HG03378 (cell line): Measurements from ENCODE around the gene ELMO1.
A peak's percentile ranks its signal among the peaks of the same experiment; 100 is the strongest.

Experiments used
- ATAC-seq: cut with Tn5 transposase; IDR thresholded peaks from one replicate; pipeline ENCODE4 v1.9.1; 2021; ENCODE audit warnings: mild to moderate bottlenecking, moderate library complexity; ENCODE audit not compliant: unreplicated experiment

The ELMO1 gene

DNA sequence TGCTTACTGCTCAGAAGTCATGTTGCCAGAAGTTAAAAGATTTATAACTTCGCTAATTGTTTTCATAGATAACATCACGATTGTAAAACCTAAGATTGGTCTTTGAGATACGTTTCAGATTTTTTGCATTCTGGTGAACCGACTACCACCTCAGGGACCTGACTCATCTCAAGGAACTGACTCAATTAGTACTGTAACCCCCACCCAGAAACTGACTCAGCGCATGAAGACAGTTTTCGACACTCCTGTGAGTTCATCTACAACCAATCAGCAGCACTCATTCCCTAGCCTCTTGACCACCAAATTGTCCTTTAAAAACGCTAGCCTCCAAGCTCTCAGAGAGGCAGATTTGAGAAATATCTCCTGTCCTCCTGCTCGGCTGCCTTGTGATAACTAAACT lies 72.3 kb downstream of the ELMO1 start:
- no peak for ATAC-seq

DNA sequence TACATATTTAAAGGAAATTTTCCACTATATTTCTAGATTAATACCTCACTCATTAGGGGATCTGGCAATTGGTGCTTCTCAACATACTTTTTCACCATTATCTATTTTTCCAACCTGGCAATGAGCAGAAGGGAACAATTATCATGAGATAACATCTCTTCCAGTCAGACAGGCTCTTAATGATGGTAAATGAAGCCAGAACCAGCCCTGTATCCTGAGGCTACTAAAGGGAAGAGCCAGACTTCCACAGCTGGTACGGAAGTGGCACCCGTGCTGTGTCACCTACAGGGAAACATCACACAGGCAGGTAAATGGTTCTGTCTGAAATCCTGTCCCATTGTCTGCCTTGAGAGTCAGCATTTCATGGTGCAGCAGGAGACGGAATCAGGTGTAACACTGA lies 75.9 kb downstream of the ELMO1 start:
- no peak for ATAC-seq

DNA sequence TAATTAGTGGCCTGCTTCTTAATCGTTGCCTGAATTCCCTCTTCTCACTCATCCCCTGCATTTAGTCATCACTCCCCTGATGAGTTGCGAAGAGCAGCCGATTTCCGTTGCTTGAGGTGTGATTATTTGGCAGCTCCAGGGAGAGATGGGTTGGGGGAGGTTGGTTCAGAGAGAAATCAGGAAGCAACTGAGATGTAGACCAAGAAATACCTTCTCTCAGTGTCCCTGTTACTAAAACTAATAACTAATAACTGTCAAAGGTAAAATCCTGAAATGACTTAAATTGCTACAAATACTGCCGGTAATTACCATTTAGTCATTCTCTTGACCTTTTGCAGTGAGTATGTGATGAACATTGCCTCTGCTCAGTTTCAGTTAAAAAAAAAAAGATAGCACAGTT lies 76.9 kb downstream of the ELMO1 start:
- ATAC-seq: no peak

DNA sequence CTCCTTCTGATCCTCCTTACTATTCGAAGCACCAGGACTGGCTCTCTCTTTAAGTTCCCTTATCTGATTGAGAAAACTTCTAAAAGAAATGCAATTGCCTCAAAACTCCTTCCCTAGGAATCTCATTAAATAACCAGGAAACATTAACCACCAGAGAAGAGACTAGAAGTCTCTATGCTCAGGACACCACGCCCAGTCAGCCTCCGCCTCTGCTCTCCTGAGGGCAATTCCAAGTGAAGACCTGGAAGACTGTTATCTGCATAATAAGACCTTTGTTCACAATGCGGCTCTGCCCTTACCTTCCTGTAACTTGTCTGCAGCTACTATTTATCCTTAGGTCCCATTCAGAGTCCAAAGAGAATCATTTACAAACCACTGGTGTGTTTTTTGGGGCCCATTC lies 78.8 kb downstream of the ELMO1 start:
- no peak for ATAC-seq

DNA sequence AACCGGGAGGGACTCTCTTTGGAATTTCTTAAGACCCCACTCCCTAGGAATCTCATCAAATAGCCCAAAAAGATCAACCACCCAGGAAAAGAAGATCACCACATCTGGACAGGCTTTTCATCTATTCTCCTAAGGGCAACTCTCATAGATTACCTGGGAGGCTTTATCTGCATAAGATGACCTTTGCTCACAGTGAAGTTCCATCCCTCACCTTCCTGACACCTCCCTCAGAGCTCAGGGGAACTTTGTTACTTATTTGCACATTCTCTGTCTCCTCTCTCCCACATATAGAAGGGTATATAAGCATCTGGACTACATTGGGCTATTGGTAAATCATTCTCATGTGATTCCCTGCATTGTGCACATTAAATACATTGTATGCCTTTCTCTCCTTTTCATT lies 80.1 kb downstream of the ELMO1 start:
- ATAC-seq: no peak

DNA sequence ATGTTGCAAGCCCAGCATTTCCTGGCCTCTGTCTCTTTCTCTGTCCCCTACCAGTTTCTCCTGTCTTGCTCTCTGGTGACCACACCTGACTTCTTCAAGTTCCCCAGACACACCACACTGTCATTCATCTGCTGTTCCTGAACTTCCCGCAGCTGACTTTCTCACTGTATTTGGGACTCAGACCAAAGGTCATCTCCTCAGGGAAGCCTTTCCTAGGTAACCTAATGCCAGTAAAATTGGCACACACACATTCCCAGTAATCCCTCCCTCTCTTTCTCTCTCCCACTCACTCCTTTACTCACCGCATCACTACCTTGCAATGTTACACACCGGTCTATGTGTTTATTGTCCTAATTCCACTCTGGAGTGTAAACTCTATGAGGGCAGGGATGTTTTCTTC lies 81.7 kb downstream of the ELMO1 start:
- ATAC-seq: no peak

DNA sequence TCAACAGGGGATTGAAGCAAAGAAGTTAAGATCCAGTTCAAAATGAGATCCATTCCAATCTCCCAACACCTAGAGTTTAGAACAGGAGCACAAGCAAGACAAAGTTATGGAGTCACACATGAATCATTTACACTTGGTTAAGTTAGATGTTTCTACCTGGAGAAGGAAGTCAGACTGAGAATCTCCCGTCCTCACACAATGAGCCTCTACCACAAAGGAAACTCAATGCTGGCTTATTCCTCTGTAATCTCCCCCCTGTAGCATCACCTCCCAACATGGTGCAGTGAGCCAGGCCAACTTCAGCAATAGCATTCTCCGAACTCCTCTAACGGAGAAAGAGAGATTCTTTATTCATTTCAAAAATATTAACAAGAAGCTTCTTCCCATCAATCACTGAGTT lies 82.2 kb downstream of the ELMO1 start:
- no peak for ATAC-seq

DNA sequence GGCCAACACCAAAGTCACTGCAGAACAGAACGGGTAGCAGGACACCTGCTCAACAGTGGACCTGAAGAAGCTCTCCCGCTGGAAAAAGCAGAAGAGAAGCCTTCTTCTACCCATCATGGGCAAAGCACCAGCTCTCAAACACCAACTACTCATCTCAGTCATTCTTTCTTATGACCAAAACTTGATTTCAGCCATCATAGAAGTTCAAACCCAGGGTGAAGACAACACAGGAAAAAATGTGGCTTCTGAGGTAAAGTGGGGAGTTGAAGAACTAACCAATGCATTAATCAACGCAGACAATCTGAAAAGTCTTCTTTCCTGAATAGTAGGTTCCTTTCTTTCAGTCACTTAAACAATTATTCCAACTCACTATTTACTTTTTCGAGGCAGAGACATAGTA lies 83.3 kb downstream of the ELMO1 start:
- ATAC-seq: no peak

DNA sequence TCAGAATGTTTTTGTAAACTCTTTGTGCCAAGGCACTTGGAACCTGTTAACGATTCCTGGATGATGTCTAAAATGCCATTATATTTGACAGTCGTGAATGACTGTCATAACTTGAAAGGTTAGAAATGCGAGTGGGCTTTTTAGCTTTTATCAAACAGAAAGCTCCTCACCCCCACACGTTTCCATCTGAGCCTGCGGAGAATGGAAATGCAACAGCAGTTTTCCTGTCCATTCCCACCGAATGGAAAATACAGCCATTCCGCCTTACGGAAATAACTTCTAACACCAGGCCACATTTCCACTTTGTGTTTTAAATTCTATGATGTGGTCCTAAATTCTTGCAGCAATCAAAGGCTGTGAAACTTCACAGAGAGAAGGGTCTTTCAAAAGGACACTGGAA lies 83.8 kb downstream of the ELMO1 start:
- no peak for ATAC-seq

DNA sequence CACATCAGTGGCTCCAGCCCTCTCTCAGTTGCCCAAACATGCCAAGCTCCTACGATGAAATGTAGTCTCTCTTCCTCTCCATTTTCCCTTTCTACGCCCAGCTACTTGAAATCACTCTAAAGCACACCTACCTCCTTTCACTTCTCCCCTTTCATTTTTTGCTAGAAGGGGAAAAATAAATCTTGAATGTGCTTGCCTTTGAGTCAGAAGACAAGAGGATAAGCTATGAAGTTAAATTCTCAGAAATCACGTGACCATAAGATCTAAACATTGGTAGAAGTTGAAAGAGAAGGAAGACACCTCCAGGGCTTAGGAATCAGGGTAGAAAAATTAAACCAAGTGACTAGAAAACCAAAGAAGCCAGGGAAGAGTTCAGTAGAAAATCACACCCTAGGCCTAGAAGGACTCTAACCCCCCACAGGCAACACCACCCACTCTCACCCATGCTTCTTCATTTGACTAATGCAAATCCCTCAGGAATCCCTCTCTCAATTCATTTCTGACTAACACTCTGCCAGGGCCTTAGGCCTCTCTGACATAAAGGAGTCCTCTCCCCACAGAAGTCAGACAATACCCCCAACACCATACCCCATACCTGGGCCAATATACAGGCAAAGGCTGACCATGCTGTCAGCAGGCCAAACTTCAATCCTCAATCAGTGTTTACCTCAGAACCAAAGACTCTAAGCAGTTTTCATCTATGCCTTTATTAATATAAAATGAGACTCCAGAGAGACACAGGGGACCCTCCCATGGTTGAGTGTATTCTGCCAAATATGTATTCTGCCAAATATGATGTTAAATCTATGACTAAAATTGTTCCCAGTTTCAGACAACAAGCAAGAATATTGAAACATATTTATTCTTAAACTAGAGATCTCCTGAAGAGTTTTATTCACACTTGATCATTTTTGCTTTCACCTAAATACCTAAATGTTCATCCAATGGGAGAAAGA lies 84.8 kb downstream of the ELMO1 start:
- no peak for ATAC-seq

DNA sequence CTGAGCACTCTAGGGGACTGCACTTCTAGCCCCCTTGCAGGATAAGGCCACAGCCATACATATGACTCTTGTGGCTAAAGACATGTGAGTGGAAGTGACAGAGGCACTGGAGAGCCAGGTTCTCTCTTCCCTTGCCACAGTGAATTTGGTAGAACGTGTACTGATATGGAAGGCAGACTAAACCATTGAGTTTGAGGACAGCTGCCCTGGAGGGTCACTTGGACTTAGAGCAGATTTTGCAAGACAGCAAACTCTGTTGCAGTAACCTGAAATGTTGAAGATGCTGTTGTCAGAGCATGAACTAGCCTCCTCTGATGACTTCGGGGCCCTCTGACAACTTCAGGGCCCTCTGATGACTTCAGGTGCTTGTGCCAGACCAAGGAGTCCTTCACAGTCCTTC lies 85.9 kb downstream of the ELMO1 start:
- no peak for ATAC-seq

DNA sequence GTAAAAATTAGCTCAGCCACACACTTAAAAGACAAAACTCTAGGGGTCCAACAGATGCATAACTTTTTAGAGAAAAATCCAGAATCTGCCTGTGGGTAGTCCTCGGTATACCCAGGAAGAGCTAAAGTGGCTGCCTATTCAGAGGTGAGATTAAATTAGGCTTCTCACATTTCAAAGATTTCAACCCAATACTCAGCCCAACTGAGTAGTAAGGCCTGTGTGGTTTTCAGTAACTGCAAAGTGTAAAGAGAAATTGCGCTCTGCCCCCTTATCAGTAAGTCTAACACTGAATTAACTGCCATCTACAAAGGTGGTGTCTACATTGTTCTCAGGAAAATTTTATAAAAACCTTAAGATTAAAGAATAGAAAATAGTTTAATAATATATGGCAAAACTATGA lies 88.2 kb downstream of the ELMO1 start:
- ATAC-seq: no peak

DNA sequence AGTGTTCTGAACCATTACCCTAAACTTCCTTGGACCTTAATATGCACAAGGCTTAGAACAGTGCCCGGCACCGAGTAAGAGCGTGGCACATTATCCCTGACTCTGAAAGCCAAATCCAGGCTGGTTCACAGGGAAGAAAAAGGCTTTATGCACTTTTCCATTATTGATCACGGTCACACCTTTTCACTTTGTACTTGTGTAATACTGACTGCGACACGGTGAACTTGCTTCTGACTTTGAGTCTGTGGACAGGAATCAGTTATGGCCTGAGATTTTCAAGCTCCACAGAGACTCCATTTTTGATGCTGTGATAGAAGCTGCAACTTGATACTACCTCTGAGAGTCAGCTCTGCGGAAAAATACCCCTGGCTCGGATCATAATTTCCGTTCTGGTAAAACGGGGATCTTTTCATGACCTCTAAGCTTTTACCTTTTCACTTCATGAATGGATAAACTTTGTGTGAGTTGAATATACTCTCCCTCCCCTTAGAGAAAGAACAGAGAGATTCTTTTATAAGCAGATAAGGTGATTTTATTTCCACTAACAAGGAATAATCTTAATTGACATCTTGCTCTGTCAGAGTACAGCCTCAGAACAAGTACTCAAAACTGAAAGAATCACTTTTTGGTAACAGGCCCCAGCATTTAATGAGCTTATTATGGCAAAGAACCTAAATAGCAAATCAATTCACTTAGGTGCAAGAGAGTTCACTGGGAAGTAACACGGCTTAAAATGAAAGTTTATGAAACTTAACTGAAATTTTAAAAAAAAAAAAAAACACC lies 88.8 kb downstream of the ELMO1 start:
- ATAC-seq: no peak

DNA sequence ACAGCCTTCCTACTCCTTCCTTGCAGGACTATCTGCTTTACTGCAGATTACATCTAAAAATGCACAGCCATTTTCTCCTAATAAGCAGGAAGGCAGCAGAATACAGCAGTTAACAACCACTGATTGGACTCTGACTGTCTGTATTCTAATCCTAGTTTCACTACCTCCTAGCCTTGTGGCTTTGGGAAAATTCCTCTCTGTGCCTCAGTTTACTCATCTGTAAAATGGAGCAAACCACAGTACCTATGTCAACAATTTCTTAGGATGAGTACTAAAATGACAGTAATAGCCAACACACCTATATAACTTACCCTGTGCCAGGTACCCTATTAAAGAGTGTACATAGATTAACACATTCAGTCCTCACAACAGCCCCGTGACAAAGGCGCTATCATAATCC lies 89.5 kb downstream of the ELMO1 start:
- ATAC-seq: no peak

DNA sequence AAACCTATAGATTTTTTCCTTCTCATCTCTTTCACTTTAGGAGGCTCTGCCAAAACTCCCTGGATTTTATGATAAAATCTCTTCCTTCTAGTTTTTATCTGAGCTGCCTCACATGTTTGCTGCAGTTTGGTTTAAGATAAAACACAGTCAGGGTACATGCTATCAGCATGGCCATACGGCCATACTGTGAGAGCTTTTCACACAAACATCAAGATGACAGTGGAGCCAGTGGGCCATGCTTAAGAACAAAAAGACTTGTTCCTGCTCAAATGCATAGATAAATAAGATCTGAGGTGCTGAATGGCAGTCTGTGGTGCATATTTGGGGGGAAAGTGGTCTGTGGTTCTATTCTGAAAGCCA lies 91.0 kb downstream of the ELMO1 start:
- ATAC-seq: no peak

DNA sequence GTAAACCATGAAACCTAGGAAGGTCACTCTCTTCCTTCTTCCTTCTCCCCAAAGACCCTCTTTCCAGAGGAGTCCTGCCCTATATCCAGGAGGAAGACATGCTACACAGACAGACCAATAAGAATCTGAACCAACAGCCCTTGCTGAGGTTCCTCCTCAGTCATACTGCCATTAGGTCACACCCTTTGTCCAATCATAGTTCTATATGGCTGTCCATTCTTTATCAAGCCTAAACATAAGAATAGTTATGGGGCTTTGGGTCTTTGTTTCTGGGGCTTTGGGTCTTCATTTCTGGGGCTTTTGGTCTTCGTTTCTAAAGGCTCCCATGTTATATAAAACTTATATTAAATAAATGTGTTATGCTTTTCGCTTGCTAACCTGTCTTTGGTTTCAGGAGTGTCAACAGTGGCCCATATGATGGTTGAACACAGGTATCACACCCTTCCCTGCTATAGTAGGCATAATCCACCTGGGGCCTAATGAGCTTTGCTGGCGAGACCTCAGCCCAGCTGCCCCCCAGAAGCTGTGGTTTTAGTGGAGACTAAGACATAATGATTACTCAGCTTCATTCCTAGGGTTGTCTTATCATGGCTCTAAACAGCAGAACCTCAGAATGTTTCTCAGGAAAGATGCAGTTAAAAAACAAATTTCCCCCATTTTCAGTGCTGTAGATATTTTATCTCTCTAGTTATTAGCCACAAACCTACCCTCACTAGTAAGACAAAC lies 91.6 kb downstream of the ELMO1 start:
- ATAC-seq: no peak

DNA sequence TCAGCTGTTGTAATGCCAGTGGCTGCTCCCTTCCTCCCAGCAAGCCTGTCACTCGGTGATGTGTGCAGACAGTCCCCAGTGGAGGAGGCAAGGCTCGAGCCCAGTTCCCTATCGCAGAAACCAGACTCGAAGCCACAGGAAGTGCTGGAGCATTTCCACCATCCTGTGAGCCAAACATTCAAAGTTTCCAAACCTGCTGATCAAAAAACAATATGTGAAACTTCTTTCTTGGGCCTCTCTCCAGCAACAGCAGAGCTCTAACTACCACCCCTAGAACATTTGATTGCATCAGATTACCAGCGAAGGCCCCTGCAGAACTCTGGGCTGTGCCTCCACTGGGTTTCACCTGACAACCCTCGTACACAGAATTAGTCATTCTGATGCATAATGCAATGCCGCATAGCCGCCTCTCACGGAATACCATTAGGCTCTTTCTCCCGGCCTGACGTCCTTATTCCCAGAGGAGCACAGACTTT lies 94.0 kb downstream of the ELMO1 start:
- peak; percentile 57 for ATAC-seq

DNA sequence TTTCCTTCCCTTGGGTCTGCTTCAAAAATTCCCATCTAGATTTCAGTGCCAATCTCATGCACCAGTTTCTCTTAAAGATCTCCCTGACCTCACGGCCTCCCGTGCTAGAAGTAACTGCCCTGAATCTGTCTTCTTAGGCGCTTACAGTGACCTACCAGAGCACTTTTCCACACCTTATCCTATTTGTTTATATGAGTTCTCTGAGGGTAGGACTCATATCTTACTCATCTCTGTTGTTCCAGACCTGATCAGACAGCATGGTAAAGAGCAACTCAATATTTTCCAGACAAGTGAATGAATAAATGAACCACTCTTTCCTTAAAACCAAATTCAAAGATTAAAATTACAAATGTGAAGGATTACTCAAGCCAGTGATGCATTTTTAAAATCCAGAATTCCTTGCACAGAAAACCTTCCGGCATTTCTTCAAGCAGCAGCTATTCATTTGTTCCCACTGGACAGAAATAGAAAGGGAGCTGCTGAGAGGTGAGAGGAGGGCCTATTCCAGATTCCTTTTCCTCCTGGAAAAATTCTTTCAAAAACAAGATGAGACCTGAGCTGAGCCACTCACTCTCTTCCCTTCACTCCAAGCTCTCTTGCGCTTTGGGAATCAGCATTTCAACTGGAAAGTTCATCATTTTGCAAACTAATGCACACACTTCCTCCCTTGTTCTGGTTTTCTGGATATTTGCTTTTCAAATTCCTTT lies 94.6 kb downstream of the ELMO1 start:
- no peak for ATAC-seq

DNA sequence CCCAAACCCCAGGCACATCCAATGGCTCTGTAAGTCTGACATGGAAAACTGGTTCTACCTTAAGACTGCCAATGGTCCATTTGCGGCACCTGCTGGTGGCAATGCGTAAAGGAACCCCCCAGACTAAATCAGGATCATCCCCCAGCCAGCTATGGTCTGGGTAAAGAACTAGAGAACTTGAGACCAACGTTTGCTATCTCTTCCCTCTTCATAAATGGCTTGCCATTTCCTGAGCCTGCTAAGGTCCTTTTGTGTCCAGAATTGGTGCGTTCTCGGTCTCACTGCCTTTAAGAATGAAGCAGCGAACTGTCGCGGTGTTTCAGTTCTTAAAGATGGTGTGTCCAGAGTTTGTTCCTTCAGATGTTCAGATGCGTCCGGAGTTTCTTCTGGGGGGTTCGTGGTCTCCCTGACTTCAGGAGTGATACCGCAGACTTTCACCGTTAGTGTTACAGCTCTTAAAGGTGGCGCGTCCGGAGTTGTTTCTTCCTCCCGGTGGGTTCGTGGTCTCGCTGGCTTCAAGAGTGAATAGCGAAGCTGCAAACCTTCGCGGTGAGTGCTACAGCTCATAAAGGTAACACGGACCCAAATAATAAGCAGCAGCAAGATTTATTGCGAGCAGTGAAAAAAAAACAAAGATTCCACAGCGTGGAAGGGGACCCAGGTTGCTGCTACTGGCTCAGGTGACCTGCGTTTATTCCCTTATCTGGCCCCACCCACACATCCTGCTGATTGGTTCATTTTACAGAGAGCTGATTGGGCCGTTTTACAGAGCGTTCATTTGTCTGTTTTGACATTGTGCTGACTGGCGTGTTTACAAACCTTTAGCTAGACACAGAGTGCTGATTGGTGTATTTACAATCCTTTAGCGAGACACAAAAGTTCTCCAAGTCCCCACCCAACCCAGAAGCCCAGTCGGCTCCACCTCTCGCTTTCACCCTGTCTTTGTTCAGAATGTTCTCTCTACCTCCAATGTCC lies 95.4 kb downstream of the ELMO1 start:
- ATAC-seq: peak; percentile 62
